Fibroblast of pulmonary artery (primary cell): ENCODE measurements around the gene SLC25A42.
A peak's percentile ranks its signal among the peaks of the same experiment; 100 is the strongest.

ENCODE experiments used
- DNase-seq: peaks from one replicate; pipeline ENCODE4 v3.0.0-alpha.2; 2010; ENCODE audit warnings: low read depth
- H3K4me3 ChIP-seq: replicated peaks from 2 replicates; pipeline ENCODE4 v1.5.1; 2011; ENCODE audit warnings: low read depth, mild to moderate bottlenecking, control low read depth, low read length, moderate library complexity
- CTCF ChIP-seq: IDR thresholded peaks from 2 replicates; pipeline ENCODE4 v1.5.1; 2011; ENCODE audit warnings: mild to moderate bottlenecking, control low read depth, low read length, inconsistent platforms; ENCODE audit errors: missing control alignments

SLC25A42 gene

DNA sequence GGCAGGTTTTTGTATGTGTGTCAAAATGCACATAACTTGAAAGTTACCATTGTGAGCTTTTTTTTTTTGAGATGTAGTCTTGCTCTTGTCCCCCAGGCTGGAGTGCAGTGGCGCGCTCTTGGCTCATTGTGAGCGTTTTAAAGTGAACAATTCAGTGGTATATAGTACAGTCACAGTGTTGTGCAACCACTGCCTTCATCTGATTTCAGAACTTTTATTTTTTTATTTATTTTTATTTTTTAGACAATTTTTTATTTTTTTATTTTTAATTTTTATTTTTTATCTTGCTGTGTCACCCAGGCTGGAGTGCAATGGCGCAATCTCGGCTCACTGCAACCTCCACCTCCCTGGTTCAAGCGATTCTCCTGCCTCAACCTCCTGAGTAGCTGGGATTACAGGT, 15.0 kb downstream of the SLC25A42 start:
- DNase-seq, result no peak
- H3K4me3 ChIP-seq, result no peak overlapping the region
- no peak for TF ChIP-seq CTCF

DNA sequence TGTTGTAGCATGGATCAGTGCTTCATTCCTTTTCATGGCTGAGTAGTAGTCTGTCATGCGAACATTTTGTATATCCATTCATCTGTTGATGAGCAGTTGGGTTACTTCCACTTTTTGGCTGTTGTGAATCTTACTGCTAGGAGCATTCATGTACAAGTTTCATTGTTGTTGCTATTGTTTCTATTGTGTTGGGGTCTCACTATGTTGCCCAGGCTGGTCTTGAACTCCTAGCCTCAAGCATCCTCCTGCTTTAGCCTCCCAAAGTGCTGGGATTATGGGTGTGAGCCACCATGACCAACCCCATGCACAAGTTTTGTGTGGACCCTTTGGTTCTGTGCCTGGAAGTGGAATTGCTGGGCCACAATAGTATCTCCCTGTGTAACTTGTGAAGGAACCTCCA, 15.8 kb downstream of the SLC25A42 start:
- H3K4me3 ChIP-seq, result no peak overlapping the region
- no peak for DNase-seq
- TF ChIP-seq CTCF, result no peak

DNA sequence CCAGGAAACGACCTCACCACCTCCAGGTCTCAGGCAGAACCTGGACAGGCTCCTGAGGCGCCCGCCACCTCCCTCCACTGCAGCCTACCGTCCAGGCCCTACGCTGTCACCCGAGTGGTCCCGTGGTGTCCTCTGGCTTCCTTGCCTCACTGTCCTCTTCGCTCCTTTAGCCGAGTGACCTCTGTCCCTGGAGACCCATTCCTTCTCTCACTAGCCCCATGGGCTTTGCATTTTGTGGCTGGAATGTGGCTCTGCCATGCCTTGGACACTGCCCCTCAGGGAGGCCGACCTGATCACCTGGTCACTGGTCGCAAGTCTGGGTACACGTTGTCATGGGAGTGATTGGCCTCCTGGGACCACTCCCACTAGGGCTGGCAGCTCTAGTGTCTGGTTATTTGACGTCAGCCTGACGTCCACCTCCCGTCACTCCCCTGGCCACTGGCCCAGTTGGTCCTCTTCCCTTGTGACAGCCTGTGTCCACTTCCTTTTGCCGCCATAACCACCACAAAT, 17.9 kb downstream of the SLC25A42 start:
- DNase-seq, result peak; percentile 43
- no peak for TF ChIP-seq CTCF

DNA sequence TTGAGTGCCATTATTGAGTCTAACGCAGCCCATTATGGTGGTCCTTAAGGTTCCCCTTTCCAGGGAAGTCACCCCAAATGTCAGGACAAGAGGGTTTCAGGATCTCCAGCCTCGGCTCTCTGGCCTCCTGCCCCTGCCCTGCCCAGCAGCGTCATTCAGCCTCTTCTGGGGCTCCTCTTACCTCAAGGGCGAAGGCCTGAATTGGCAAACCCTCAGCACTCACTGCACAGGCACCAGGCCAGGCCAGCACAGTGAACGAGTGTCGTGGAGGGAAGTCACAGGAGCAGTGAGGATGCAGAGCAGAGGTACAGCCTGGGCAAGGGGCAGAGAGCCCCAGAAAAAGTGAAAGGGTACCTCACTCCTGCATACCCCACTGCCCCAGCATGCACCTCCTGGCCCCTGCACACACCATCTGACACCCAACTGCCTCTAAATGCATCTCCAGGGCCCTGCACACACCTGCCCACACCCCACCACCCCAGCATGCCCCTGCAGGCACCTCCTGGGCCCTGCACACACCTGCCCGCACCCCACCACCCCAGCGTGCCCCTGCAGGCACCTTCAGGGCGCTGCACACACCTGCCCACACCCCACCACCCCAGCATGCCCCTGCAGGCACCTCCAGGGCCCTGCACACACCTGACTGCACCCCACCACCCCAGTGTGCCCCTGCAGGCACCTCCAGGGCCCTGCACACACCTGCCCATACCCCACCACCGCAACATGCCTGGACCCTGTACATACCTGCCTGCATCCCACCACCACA, 19.8 kb downstream of the SLC25A42 start:
- no peak for TF ChIP-seq CTCF
- no peak overlapping the region for H3K4me3 ChIP-seq
- no peak for DNase-seq

More for the DNA sequence above, 17.9 kb downstream of the SLC25A42 start:
- no peak overlapping the region for H3K4me3 ChIP-seq

DNA sequence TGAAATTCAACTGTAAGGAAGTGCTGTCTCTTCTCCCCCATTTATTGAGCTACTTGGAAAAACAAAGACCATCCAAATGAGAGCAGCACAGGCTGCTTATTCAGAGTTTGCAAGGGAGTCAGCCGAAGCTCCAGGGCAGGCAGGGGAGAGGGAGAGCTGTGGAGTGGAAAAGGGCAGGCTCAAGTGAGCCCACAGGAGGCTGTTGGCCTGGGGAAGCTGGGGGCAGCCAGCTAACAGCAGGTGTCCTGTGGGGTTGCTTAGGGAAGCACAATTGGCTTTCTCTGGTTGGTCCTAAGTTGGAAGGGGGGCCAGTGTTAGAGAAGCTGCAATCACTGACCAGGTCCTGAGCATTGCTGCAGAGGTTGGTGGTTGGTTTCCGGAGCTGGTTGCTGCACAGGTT, 23.9 kb downstream of the SLC25A42 start:
- no peak for DNase-seq
- H3K4me3 ChIP-seq, result no peak overlapping the region

GRCh38 chr19:19094513-19094912, 30.7 kb downstream of the SLC25A42 start:
- H3K4me3 ChIP-seq, result no peak overlapping the region
- no peak for DNase-seq
- no peak for TF ChIP-seq CTCF

More for the DNA sequence above, 23.9 kb downstream of the SLC25A42 start:
- TF ChIP-seq CTCF, result no peak

- H3K4me3 ChIP-seq, result no peak overlapping the region
- no peak for DNase-seq
- TF ChIP-seq CTCF, result no peak
These were observed 31.9 kb downstream of the SLC25A42 start for GRCh38 chr19:19095691-19096090.
